Measurements from ENCODE around the gene APOB. TPM values are rescaled to one million over a fixed set of nuclear protein-coding genes. Genes with fewer than 3 reads are reported as not detected.

Gene APOB
- total and polyA plus RNA-seq, 2 of the 13 experiments (the other 11 are each of a cell fraction or from before 2014, with no cell fraction given): 1,569 to 2,515 TPM

DNA sequence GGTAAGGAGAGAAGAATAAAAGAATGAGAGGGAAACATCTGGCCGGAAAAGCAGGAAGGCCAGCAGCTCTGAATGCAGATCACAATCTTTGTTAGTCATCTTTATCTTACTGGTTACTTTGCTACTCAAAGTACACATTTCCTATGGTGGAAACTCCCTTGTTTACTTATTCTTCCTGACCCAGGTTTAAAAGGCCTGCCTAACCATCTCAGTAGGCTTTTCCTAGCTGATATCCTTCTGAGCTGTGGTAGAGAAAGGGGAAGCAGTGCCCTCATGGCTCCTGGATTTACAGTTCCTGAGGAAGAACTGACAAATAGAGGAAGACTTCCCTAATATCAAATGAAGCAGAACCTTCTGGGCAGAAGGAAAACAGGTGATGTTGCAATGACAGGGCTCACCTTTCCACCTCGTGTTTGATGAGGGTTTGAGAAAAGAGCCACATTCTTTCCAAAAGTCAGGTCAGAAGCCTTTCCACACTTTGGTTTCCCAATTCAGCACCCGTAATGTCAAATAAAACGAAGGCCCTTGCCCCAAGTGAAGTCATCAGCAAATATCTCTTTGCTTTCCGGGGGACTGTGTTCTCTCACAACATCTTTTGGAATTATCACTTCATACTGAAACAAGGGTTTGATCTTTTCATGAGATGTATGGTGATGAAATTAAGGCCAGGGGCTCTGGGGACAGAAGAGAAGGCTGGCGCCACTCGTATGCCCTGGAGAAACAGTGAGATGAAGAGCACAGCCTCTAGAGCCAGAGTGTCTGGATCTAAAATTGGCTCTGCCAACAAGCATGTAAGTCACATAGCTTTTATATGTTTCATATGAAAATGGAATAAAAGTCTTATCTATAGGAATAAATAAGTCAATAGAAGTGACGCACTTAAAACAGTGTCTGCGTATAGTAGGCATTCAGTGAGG lies 26.7 kb upstream of the APOB start (continued):
- no peak; the same call in 1 of the 2 replicates for TF ChIP-seq ZNF230 (CRISPR knock-in tag; IDR thresholded peaks at IDR 0.05)
- TF ChIP-seq NONO (IDR thresholded peaks at IDR 0.05): no peak
- TF ChIP-seq NONO (CRISPR knock-in tag; conservative IDR thresholded peaks at IDR 0.05): peak; percentile 79
- no peak for TF ChIP-seq PAWR (CRISPR knock-in tag; IDR thresholded peaks at IDR 0.05; ENCODE audit: borderline replicate concordance)
- TF ChIP-seq, protein P1, sequence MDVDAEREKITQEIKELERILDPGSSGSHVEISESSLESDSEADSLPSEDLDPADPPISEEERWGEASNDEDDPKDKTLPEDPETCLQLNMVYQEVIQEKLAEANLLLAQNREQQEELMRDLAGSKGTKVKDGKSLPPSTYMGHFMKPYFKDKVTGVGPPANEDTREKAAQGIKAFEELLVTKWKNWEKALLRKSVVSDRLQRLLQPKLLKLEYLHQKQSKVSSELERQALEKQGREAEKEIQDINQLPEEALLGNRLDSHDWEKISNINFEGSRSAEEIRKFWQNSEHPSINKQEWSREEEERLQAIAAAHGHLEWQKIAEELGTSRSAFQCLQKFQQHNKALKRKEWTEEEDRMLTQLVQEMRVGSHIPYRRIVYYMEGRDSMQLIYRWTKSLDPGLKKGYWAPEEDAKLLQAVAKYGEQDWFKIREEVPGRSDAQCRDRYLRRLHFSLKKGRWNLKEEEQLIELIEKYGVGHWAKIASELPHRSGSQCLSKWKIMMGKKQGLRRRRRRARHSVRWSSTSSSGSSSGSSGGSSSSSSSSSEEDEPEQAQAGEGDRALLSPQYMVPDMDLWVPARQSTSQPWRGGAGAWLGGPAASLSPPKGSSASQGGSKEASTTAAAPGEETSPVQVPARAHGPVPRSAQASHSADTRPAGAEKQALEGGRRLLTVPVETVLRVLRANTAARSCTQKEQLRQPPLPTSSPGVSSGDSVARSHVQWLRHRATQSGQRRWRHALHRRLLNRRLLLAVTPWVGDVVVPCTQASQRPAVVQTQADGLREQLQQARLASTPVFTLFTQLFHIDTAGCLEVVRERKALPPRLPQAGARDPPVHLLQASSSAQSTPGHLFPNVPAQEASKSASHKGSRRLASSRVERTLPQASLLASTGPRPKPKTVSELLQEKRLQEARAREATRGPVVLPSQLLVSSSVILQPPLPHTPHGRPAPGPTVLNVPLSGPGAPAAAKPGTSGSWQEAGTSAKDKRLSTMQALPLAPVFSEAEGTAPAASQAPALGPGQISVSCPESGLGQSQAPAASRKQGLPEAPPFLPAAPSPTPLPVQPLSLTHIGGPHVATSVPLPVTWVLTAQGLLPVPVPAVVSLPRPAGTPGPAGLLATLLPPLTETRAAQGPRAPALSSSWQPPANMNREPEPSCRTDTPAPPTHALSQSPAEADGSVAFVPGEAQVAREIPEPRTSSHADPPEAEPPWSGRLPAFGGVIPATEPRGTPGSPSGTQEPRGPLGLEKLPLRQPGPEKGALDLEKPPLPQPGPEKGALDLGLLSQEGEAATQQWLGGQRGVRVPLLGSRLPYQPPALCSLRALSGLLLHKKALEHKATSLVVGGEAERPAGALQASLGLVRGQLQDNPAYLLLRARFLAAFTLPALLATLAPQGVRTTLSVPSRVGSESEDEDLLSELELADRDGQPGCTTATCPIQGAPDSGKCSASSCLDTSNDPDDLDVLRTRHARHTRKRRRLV (CRISPR knock-in tag; IDR thresholded peaks at IDR 0.05): peak; percentile 84; the same call in 1 of the 2 replicates
- TF ChIP-seq ZNF75D (CRISPR knock-in tag; IDR thresholded peaks at IDR 0.05; ENCODE audit: borderline replicate concordance): 0 out of 2 replicates have a peak, but pooled peaks have one; percentile 41
- TF ChIP-seq RAD21 (CRISPR knock-in tag; IDR thresholded peaks at IDR 0.05): no peak
- TF ChIP-seq HOXA3 (CRISPR knock-in tag; IDR thresholded peaks at IDR 0.05): peak; percentile 79; the same call in 1 of the 2 replicates
- TF ChIP-seq SOX13 (IDR thresholded peaks at IDR 0.05): peak; percentile 49; the same call in 1 of the 2 replicates
- peak in 1 of 2 experiments; percentile 84; a peak in 2 of 4 replicates for TF ChIP-seq SOX13 (CRISPR knock-in tag; conservative IDR thresholded peaks at IDR 0.05 in 1 of 2, IDR thresholded peaks at IDR 0.05 in 1 of 2)
- TF ChIP-seq ZNF552 (CRISPR knock-in tag; IDR thresholded peaks at IDR 0.05; ENCODE audit: borderline replicate concordance): no peak
- no peak for TF ChIP-seq ATF7 (IDR thresholded peaks at IDR 0.05)
- no peak for TF ChIP-seq ATF7 (CRISPR knock-in tag; IDR thresholded peaks at IDR 0.05)
- TF ChIP-seq TBL1XR1 (IDR thresholded peaks at IDR 0.05; ENCODE audit: borderline replicate concordance, low read length, partially characterized antibody): no peak
- peak; percentile 79; the same call in 1 of the 2 replicates for TF ChIP-seq SIX1 (CRISPR knock-in tag; IDR thresholded peaks at IDR 0.05; ENCODE audit: borderline replicate concordance)
- no peak for TF ChIP-seq JDP2 (CRISPR knock-in tag; IDR thresholded peaks at IDR 0.05; ENCODE audit: borderline replicate concordance)
- peak; percentile 55; the same call in 1 of the 2 replicates for TF ChIP-seq ZNF607 (CRISPR knock-in tag; IDR thresholded peaks at IDR 0.05; ENCODE audit: borderline replicate concordance)
- TF ChIP-seq NBN (conservative IDR thresholded peaks at IDR 0.05): no peak
- TF ChIP-seq, protein P2, sequence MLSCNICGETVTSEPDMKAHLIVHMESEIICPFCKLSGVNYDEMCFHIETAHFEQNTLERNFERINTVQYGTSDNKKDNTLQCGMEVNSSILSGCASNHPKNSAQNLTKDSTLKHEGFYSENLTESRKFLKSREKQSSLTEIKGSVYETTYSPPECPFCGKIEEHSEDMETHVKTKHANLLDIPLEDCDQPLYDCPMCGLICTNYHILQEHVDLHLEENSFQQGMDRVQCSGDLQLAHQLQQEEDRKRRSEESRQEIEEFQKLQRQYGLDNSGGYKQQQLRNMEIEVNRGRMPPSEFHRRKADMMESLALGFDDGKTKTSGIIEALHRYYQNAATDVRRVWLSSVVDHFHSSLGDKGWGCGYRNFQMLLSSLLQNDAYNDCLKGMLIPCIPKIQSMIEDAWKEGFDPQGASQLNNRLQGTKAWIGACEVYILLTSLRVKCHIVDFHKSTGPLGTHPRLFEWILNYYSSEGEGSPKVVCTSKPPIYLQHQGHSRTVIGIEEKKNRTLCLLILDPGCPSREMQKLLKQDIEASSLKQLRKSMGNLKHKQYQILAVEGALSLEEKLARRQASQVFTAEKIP (CRISPR knock-in tag; IDR thresholded peaks at IDR 0.05; ENCODE audit: borderline replicate concordance): no peak
- peak; percentile 71; the same call in 1 of the 2 replicates for TF ChIP-seq ZFP62 (CRISPR knock-in tag; IDR thresholded peaks at IDR 0.05)

All from HepG2 (cell line).